ENCODE measurements around the gene MYRFL.

Gene MYRFL

DNA sequence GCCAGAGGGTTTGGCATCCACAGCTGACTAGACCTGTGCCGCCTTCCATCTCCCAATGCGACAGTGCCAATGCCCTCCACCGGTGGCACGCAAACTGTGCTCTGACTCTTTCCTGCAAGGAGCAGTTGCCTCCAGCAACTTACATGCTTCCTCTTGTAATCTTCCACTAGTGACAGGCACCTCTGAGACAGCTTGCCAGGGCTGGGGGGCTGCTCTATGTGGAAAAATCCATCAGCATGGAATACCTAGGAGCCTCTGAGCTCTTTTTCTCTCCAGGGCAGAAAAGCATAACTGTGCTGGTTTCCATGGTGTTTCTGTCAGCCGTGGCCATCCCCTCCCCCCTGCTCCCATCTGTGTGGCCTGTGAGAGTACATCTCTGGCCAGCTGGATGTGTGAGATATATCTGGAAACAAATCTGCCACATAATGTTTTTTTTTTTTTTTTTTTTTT, 110.6 kb downstream of the MYRFL start:
- DNase-seq, result no peak

DNA sequence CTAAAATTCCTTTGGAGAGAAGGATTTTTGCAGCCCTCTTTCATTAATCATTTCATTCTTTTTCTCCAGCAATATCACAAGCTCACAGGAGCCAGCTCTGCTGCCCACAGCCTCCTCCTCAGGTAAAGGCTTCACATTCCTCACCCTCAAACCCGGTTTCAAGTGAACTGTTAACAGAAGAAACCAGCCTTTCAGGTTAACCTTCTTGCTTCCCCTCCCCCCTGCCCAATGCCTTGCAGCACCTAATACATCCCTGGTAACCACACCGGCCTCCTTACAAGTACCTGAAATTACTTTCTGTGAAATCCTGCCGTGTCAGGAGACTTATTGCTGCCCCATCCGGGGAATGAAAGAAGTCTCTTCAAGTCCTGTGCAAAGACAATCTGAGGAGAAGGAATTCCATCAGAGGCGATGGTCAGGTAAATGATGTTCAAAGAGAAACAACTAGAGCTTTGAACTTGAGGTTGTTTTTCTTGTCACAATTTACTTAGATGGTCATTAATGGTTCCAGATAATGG, 111.2 kb downstream of the MYRFL start:
- no peak for DNase-seq

DNA sequence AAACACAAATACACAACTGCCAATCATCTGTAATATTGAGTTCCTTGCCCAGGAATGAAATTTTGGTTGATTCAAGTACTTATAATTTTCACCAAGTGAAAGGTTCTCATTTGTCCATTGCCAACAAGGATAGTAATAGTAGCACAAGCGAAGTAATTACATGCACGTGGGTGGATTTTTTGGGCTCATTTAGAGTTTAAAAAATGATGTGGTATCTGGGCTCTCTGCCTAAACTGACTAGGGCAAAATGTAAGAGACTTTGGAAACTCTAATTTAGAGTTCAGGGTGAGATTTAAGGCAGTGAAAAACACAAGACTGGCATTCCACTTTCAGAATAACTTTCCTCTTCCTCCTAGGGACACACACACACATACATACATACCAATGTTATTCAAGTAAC, 111.7 kb downstream of the MYRFL start:
- no peak for DNase-seq

DNA sequence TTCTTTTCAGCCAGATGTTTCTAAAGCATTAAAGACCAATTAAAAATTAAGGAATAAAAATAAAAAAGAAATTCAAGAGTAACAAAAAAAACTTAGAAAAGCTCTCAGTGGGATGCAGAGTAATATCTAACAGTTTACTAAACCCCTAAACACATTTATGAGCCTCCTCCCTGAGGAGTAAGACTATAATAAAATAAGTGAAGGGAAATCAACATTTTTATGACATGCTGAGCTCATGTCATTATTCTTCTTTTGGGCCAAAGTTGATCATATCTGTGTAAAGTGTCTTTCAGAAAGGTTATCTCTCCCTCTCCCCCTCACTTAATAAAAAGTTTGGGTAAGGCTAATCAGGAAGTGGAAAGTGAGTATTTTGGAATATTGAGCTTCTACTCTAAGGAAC, 122.1 kb downstream of the MYRFL start:
- DNase-seq, result no peak

DNA sequence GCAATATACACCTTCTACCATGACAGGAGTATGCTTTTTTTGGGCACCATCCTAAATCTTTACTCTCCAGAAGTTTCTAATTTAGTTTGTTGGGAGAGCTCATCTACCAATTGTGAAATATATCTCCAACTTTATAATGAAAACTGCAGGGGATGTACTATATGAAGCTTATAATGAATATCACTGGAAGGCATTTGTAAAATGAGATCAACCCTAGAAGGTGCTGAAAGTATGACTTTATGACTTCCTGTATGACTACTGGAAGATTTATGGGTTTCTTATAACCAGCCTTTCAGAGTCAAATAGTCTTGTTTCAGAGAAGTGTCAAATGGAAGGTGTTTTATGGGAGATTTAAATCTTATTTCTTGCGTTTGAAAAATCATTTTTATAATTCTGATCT, 122.9 kb downstream of the MYRFL start:
- DNase-seq, result no peak

DNA sequence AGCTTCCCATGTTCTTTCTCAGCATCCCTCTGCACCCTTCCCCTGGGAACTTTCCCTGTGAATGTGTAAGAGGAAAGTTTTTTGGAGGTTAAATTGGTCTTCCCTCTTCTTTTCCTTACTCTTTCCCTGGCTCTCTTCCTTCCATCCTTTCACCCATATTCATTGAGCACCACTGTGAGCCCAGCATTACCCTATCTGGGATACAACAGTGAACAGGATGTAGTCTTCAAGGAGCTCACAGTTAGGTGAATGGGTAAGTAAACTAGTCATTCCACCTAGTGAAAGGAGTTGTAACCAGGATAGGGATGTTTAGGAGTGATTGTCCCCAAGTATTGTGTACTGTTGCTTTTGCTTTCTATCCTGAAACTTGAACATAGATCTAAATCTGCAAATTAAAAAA, 123.8 kb downstream of the MYRFL start:
- DNase-seq, result no peak

DNA sequence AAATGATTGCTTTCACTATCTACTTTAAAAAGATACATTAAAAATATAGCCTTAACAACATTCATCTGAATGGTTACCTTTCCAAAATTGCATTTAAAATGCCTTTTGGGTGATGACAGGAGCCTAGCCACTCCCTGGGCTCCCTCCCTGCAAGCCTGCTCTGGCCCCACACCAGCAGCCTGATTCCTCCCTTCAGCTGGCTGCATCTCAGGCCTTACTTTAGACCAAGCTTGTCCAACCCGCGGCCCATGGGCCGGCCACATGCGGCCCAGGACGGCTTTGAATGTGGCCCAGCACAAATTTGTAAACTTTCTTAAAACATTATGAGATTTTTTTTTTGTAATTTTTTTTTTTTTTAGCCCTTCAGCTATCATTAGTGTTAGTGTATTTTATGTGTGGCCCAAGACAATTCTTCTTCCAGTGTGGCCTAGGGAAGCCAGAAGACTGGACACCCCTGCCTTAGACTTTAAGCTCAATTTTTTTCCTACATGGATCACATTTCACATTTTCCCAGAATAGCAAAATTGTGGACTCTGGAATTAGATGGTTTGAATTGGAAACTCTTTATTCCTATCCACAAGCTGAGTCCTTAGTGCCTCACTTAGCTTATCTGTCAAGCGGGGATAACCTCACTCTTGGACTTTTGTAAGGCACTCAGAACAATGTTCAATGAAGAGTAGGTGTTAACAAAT, 124.4 kb downstream of the MYRFL start:
- no peak for DNase-seq

DNA sequence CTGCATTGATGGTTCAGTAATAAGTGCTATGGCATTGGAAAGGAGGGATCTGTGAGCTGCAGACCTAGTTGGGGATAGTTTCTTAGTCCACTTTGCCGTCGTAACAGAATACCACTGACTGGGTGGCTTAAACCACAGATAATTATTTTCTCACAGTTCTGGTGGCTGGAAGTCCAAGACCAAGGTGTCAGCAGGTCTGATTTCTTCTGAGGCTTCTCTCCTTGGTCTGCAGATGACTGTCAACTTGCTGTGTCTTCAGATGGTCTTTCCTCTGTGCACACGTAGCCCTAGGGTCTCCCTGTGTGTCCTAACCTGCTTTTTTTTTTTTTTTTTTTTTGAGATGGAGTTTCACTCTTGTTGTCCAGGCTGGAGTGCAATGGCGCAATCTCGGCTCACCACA, 126.1 kb downstream of the MYRFL start:
- DNase-seq, result no peak

DNA sequence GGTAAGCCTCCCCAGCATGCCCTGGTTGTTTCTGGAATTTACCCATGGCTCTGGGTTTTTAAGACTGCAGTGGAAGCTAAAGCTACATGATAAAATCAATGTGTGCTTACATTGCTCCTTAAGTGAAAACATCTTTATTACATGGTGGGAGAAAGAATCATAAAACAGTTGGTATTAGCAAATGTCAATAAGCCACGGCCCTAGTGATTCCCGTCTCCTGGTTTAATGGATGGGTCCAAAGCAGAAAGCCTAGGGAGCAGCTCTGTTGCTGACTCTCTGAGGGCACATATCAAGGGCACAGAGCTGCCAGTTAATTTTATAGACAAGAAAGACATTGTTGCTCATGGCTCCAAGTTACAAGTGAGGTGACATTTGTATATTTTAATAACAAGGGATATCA, 127.9 kb downstream of the MYRFL start:
- DNase-seq, result no peak

DNA sequence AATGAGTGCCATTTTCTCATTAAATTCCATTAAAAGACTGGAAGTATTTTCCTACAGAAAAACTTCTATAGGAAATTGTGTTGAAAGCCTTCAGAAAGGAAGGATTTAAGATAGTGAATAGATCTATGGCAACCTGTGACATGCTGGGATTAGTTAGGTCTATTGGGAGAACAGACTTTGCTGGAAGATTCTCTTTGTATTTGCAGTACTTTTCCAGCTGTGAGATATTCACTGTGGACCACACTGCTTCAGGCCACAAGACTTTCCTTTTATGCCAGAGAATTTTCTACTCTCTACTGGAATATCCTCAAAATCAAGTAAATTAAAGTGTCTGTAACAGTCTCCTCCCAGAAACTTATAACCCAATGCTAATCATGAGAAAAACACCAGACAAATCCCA, 136.2 kb downstream of the MYRFL start:
- no peak for DNase-seq

DNA sequence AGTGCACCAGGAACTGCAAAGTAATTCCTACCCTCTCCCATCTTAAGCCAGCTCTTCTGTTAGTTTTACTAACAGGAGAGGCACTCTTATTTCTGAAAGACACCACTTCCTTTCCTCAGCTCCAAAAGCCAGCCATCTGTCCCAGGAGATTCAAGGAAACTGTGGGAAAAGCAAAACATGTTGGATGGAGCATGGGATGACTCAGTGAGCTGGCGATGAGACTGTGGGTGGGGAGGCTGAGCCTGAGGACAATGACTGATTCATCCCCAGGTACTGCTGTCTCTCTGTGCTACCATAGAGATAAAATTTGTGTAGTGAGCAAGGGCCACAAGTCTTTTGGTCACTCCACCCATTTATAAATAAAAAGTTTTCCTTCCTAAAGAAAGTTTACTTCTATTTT, 141.4 kb downstream of the MYRFL start:
- no peak for DNase-seq

DNA sequence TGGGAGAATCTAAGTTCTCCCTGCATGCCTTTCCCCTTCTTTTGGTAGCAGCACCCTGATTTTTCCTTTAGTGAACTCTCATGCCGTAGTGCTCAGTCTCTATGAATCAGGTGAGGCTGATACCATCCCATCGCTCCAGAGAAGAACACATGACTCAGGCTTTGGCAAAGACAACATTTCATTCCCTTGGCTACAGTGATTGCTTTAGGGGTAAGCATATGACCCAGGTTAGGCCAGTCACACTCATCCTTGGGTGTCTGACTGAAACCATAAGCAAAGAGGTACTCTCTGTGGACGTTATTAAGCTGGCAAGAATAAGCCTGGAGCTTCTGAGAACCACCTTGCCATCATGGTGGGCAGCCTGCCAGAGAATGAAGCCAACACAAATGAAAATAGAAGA, 141.8 kb downstream of the MYRFL start:
- no peak for DNase-seq

DNA sequence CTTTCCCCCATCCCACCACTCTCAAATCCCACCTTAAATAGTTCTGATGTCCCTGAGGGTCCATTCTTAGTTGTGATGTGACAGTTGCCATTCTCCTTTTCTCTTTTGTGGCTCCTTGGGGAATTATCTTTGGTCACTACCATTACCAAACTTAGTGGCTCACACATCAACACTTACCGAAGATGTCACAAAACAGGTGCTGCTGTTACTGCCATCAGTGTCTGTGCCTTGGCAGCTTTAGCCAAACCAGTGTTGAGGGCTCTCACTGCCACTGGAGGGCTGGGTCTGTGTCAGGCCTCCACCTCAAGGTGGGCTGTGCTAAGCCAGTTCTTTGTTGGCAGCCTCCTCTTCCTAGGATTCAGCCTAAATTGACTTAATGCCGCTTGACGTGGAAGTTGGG, 144.0 kb downstream of the MYRFL start:
- no peak for DNase-seq

DNA sequence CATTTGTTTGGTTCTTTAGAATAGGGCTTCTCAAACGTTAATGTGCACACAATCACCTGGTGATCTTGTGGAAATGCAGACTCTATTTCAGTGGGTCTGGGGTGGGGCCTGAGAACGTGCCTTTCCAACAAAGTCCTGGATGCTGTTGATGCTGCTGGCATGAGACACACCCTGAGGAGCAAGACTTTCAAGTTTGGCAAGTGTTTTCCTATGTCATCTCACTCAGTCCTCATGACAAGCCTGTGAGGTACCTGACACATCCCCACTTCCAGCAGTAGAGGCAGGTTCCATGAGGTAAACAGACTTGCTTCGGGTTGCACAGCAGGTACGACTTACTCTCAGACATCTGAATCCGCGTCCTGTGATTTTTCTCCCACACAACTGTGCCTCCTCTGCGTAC, 147.1 kb downstream of the MYRFL start:
- DNase-seq, result no peak

DNA sequence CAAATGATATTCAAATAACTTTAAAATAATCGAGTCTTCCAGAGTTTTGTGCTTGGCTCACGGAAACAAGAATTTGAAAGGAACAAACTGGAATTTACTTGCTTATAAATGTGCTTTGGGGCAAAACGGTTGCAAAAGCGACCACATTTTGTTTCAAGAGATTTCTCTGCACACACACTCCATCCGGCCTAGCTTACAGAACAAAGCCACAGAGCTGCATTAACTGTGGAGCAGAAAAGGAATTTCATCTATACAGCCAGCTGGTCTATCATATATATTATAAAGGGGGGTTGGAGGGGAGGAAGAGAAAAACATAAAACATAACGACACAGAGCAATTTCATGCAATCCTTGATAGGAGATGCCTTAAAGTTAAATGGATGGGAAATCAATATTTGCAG, 153.0 kb downstream of the MYRFL start:
- DNase-seq, result no peak

DNA sequence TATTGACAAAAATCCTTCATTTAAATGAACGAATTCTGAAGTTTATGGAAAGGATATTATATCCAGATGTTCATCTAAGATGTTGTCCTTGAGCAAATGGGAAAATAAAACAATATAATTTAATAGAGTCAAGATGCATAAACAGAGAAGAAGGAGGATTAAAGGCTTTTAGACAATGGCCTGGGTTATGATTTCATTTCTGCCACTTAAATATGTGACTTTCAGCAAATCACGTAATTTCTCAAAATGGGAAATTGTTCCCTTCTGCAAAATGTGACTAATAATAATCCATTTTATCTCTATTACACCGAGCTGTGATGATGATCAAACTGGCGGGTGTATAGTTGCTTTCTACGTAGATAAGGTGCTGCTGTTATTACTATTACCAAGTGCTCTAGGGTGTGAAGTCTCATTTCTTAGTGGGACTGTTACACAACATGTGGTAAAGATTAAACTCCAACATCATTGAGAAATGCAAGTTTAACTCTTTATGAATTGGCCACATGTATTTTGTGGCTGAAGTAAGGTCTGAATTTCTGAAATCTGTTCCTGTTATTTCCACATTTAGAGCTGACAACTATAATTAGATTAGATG, 157.0 kb downstream of the MYRFL start:
- no peak for DNase-seq

DNA sequence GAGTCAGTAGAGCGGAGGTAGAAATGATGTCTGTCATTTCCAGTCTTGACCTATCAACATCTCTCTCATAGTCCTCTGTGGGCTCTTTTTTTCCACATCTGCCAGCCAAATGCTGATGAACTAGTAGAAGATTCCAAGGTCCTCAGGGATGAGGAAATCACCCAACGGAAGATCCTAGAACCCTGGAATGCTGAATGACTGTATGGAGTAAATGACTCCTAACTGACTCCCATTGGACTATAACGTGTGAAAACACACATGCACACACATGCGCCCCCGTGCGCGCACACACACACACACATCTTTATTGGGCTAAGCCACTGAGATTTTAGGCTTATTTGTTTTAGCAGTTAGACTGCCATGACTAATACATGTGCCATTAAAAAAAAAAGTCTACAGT, 159.2 kb downstream of the MYRFL start:
- no peak for DNase-seq

DNA sequence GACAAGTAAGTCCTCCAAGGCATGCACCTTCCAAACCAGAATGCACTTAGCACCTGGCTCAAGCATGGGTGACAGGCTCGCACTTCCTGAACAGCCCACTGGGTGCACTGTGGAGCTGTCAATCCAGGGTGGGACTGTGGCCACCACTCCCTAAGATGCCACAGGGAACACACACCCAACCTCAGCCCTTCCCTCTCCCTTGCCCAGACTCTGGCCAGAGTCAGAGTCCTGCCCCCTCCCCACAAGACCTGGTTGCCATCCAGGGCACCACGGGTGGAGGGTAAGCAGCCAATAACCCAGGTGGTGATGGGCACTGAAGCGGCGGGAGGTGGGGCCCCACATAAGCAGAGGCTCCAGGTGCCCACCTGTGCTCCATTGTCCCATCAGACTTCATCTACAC, 160.6 kb downstream of the MYRFL start:
- DNase-seq, result no peak

DNA sequence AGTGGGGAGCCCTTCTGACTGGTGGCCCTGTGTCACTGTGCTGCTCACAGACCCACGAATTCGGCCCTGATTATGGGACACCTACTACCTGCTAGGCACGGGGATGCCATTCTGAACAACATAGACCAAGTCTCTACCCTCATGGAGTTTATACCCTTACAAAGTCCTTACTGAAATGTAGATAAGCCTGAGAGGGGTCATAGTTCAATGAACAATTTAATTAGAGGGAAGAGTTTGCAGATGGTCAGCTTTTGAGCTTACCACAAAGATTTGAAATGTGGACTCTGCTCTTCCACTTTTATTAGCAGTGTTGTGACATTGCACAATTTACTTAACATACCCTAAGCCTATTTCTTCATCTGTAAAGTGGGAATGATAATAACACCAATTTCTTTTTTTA, 161.1 kb downstream of the MYRFL start:
- DNase-seq, result no peak

DNA sequence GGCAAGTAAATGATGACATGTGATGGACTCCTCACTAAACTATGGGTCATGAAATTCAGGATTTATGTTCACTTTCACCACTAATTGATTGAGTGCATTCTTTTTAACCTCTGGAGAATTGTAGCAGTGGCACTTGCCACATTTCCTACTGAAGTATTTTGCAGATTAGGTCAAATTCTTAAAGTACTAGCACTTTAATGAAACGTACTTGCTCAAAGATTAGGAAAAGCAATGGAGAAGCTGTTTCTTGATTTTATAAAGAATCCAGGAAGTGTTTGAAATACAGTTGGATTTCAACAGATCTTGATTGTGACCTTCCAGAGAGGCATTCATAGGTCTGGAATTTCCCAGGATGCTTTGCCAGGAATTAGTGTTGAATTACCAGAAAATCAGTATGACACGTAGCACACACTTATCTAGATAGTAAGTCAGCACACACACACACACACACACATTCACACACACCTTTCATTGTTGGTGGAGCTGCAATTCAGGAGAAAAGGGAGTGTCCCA, 162.6 kb downstream of the MYRFL start:
- DNase-seq, result no peak

DNA sequence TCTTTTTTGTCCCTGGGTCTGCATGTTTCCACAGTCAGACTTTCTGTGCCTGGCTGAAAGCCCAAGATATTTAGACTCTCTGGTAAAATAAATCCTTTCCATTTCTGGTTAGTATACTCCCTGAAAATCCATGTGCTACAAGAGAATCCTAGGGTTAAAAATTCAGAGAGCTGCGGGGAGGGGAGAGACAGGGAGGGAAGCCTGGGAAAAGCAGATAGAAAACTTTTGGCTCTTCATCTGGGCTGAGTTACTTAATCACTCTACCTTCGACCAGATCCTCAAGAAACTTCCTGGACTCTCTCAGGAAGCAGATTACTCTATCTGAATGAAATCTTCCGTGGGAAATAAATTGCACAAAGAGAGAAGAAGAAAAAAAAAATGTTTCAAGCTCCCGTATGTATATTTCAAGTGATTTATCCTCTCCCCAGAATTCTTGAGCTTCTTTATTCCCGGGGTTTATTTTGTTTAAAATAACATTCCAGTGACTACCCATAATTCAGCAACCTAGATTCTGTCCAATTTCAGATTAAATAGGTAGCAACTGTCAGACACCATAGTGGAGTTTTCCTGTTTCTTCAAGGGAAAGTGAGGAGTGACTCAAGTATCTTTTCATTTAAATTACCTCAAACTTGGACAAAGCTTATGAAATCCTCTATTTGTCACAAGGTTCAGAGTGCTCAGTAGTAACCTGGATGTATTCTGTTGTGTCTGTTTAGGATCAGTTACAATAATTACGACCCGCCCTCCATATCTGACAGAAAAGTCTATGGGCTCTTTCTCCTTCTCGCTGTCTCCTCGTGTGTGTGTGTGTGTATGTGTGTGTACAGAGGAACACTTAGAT, 163.7 kb downstream of the MYRFL start:
- DNase-seq, result no peak

DNA sequence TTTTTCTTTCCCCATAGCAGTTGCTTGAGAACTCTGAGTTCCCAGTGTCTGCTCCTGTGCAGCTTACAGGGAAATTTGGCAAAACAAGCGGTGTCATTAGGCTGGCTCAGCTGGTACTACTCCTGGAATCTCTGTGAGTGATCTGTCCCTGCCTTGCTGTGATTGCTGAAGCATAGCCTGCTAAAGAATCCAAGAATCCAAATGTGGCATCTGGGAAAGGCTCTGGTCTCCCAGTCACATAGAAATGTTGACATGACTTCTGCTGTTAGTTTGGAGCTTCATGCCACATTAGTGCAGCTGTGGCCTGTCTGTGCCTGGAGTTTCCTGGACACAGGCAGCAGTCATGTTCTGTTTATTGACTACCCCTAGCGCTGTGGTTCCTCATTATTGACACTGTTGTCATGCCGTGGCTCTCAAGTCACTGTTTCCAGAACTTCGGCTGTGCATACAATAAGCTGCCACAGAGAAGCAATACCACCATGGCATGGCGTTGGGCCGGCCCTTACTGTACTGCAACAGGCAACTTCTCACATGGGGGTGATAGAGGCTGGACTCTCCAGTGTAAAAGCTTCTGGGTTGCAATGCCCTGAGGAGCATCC, 166.8 kb downstream of the MYRFL start:
- no peak for DNase-seq

DNA sequence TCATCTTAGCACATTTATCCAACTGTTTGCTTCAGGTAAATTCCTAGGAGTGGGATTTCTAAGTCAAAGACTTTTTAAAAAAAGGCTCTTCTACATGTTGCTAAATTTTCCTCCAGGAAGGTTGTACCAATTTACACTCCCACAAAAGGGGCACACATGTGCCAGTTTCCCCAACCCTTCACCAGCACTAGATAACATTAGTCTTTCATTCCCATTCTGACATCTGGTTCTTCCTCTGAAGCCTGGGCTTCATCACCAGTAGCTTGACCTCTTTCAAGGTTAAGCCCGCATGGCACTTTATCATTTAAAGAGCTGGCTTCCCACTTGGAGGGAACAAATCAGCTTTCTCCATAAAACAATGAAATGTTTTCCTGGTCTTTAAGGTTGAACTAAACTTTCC, 168.4 kb downstream of the MYRFL start:
- DNase-seq, result no peak

Data from stimulated activated CD4-positive, alpha-beta T cell treated with anti-CD3 and anti-CD28 coated beads, Interleukin-12 subunit alpha, Interleukin-12 subunit beta, amount 100 ng/mL, for 4 hours (primary cell).